NCI-H1436 treated with DMSO at 0.1 percent for 48 hours (cell line): ENCODE measurements around the gene SDHC.
"Not testable (repeated sequence)": the region's sequence is repeated elsewhere in the genome, so short reads cannot be mapped to it uniquely, and the experiment has no call there.

Experiments used
- DNase-seq: peaks from one replicate; lab custom pipeline; 2025; lab: John Stamatoyannopoulos, UW

SDHC gene

GRCh38 chr1:161388639-161389038 is 74.5 kb downstream of the SDHC start:
- DNase-seq = no peak

- not testable (repeated sequence) for DNase-seq
These were observed 75.0 kb downstream of the SDHC start for GRCh38 chr1:161389158-161389557.

GRCh38 chr1:161389691-161390558 is 75.7 kb downstream of the SDHC start:
- DNase-seq = peak; percentile 59

- no peak for DNase-seq
These were observed 76.3 kb downstream of the SDHC start for GRCh38 chr1:161390559-161390858.

GRCh38 chr1:161391136-161391535 is 77.0 kb downstream of the SDHC start:
- DNase-seq = not testable (repeated sequence)

- no peak for DNase-seq
These were observed 77.4 kb downstream of the SDHC start for GRCh38 chr1:161391611-161392010.

- DNase-seq = no peak
These were observed 79.0 kb downstream of the SDHC start for GRCh38 chr1:161393151-161393550.

GRCh38 chr1:161397038-161397437 is 82.9 kb downstream of the SDHC start:
- DNase-seq = not testable (repeated sequence)

- no peak for DNase-seq
These were observed 84.7 kb downstream of the SDHC start for GRCh38 chr1:161398900-161399256.

- DNase-seq = peak; percentile 41
These were observed 85.2 kb downstream of the SDHC start for GRCh38 chr1:161399257-161399998.

GRCh38 chr1:161402446-161402845 is 88.3 kb downstream of the SDHC start:
- no peak for DNase-seq

- DNase-seq = no peak
These were observed 89.9 kb downstream of the SDHC start for GRCh38 chr1:161404051-161404597.

GRCh38 chr1:161406551-161406950 is 92.4 kb downstream of the SDHC start:
- not testable (repeated sequence) for DNase-seq

GRCh38 chr1:161407451-161407985 is 93.3 kb downstream of the SDHC start:
- no peak for DNase-seq

GRCh38 chr1:161408429-161409052 is 94.4 kb downstream of the SDHC start:
- no peak for DNase-seq

GRCh38 chr1:161409848-161410635 is 95.9 kb downstream of the SDHC start:
- DNase-seq = not testable (repeated sequence)

GRCh38 chr1:161410636-161410970 is 96.4 kb downstream of the SDHC start:
- not testable (repeated sequence) for DNase-seq
